Gastrocnemius medialis (tissue), 4 donors: ENCODE measurements around the gene TAF1B.

Experiments
- POLR2A ChIP-seq, 2 donors: fragments of 450-650 bp; IDR thresholded peaks; one replicate each; pipeline ENCODE4 v1.6.1; 2017; ENCODE audit warnings: antibody characterized with exemption in 2 of 2, mild to moderate bottlenecking in 2 of 2, moderate library complexity in 2 of 2
- TF ChIP-seq, protein P1 (sequence below), 5 experiments: fragments of 450-650 bp in 3 of 5; fragments of 200-600 bp in 2 of 5; sonication (generic) in 2 of 5; IDR thresholded peaks in 4 of 5; conservative IDR thresholded peaks in 1 of 5; 1 replicate in 4 of 5; 2 replicates in 1 of 5; pipeline ENCODE4 v1.5.1; 2016 to 2019; ENCODE audit warnings: antibody characterized with exemption in 5 of 5, mild to moderate bottlenecking in 3 of 5, moderate library complexity in 3 of 5

DNA sequence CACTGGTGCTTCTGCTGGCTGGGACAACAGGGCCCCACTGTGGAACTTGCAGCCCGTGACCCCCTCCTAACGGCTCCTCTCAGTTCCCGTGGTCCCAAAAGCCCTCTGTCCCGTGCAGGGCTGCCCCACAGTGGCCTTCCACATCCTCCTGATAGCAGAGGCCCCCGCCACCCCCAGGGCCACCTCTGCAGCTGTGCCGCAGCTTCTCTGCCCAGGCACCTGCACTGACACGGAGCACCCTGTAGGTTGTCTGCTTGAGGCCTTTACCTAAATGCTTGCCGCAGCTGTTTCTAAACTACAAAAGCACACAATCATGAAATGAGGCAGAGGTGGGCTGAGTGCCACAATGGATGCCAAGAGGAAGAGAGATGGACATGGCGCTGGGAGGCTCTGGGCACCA is 94.7 kb downstream of the TAF1B start:
- TF ChIP-seq POLR2A (IDR thresholded peaks at IDR 0.05): no peak
- TF ChIP-seq, protein P1, sequence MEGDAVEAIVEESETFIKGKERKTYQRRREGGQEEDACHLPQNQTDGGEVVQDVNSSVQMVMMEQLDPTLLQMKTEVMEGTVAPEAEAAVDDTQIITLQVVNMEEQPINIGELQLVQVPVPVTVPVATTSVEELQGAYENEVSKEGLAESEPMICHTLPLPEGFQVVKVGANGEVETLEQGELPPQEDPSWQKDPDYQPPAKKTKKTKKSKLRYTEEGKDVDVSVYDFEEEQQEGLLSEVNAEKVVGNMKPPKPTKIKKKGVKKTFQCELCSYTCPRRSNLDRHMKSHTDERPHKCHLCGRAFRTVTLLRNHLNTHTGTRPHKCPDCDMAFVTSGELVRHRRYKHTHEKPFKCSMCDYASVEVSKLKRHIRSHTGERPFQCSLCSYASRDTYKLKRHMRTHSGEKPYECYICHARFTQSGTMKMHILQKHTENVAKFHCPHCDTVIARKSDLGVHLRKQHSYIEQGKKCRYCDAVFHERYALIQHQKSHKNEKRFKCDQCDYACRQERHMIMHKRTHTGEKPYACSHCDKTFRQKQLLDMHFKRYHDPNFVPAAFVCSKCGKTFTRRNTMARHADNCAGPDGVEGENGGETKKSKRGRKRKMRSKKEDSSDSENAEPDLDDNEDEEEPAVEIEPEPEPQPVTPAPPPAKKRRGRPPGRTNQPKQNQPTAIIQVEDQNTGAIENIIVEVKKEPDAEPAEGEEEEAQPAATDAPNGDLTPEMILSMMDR (IDR thresholded peaks at IDR 0.05 in 4 of 5, conservative IDR thresholded peaks at IDR 0.05 in 1 of 5): no peak
